HG02970 (cell line): ENCODE results near the gene EXOC6B.

Experiments used
- ATAC-seq: cut with Tn5 transposase; IDR thresholded peaks from one replicate; pipeline ENCODE4 v1.9.1; 2021; ENCODE audit warnings: mild to moderate bottlenecking, moderate library complexity, moderate number of reproducible peaks; ENCODE audit not compliant: unreplicated experiment, low FRiP score

The EXOC6B gene

DNA sequence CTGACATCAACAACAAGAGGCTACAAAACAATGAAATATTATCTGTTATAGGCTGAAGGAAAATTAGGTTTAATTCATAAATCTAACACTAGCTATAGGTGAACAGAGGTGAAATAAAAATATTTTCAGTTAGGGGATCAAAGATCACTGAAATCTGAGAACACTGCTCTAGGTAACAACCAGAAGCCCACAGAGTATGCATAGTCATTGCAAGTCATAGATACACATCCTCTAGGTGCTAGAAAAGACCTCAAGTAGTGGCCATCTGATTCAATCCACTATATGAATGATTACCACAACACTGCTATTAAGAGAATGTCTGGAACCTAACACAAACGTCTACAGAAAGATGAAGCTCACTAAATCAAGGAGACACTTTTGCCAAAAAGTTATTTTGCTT lies 413.6 kb downstream of the EXOC6B start:
- no peak for ATAC-seq

DNA sequence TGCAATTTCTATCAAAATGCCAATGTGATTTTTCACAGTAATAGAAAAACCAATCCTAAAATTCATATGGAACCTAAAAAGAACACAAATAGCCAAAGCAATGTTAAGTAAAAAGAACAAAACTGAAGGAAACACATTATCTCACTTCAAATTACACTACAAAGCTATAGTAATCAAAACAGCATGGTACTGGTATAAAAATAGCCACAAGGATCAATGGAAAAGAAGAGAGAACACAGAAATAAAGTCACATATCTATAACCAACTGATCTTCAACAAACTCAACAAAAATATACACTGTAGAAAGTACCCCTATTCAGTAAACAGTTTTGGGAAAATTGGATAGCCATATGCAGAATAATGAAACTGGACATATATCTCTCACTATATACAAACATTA lies 426.0 kb downstream of the EXOC6B start:
- ATAC-seq: no peak

DNA sequence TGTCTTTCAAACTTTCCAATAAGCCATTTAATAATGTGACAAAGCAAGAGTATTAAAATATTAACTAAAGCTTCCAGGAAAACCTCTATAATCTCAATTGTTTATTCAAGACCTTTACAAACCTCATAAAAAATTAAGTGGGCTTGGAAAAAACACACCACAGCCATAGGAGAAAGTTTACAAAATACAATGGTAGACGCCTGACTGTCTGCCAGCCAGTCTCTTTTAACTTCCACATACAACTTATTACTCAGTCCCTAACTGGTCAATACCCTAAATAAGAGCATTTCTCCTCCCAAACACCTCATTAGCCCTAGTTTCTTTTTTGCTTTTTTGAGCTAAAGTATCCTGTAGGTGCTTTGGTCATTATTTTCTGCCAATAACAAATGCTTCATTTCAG lies 430.7 kb downstream of the EXOC6B start:
- ATAC-seq: no peak

DNA sequence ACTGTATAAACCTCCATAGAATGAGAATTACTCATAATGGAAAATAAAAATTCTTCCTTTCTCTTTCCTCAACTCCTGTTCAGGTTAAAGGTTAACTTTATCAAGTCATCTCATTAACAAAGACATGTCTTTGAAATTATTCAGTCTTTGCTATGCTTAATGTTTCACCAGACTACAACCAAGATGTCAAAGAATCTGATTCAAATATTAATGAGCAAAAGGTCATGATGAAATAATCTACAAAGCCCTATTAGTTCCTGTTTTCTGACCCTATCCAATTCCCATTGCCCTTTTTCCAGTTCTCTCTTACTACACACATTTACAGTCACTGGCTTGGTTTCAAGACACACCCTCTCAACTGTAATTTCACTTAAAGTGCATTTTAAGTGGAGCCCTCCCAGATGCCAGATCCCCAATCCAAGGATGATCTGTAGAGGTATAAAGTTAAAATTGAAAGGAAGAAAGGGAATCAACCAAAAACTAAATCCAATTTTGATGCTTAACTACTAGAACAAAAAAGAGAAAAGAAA lies 431.2 kb downstream of the EXOC6B start:
- no peak for ATAC-seq

DNA sequence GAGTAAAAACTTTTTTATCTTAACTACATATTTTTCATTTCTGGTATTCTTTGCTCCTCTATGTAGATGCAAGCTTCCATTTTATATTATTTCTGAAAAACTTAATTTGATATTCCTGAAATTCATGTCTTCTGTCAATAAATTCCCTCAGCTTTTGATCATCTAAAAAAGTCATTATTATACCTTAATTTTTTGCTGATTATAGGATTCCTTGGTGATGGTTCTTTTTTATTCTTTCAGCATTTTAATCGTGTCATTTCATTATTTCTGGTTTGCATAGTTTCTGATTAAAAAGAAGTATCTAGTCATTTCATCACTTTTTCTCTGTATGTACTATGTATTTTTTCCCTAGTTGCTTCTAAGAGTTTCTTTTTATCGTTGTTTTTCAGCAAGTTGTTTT lies 436.4 kb downstream of the EXOC6B start:
- ATAC-seq: no peak

DNA sequence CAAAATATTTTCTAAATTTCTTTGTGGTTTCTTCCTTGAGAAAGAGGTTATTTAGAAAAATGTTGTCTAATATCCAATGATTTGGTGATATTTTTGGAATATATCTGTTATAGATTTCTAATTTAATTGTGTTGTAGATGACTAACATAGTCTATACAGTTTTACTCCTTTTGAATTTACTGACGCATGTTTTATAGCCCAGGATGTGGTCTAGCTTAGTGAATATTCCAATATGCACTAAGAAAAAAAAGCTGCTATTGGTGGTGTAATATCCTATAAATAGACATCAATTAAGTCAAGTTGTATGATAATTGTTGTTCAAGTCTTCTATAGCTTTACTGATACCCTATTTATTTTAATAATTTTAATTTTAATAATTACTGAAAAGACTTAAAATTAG lies 437.6 kb downstream of the EXOC6B start:
- no peak for ATAC-seq

DNA sequence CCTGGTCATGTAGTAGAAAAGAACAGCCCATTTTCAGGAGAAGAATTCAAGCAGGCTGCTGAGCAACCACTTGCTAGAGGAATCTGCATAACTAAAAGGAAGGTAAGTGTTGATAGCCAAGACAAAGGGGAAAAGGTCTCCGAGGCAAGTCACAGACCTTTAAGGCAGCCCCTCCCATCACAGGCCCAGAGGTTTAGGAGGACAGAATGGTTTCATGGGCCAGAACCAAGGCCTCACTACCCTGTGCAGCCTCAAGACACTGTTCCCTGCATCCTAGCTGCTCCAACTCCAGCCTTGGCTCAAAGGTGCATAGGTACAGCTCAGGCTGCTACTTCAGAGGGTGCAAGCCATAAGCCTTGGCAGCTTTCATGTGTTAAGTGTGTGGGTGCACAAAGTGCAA lies 439.5 kb downstream of the EXOC6B start:
- ATAC-seq: no peak

DNA sequence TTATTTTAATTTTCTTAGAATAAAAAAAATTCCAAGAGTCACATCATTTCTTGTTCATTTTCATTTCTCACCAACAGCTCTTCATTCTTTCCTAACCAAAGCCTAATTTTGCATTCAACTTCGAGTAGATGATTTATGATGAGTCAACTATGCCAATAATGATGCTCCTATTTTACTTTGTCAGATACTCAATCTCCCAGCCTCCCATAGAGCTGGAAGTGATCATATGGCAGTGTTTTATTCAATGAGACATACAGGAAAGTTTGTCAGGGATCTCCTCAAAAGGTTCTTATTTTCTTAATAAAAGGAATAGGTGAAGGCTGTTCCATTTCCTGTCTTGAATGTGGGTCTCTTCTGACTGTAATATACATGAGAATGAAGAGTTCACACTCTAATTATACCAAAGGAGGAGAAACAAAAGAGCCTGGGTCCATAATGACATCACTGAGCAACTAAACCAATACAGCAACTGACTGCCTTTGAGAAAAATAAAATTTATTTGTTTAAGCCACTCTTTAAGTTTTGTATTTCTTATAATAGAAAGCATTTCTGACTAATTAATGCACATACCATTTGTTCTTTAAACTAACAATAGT lies 447.0 kb downstream of the EXOC6B start:
- ATAC-seq: no peak

DNA sequence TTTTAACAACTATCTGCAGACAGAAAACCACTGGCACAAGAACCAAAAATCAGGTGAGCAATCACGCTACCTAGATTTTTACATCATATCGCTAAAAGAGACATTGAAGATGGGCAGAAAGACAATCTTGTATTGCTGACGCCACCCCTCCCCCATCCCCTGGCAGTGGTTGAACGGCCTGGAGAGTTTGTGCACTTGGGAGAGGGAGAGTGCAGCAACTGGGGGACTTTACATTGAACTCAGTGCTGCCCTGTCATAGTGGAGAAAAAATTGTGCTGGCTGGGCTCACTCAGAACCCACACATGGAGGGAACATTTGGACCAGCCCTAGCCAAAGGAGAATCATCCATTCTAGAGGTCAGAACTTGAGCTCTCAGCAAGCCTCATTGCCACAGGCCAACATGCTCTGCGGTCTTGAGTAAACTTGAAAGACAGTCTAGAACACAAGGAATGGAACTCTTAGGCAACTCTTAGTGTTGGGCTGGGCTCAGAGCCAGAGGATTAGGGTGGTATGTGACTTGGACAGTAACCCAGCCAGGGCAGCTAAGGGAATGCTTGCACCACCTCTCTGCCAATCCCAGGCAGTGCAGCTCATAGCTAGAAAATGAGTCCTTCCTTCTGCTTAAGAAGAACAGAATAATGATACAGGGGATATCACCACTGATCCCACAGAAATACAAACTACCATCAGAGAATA lies 458.2 kb downstream of the EXOC6B start:
- ATAC-seq: no peak

DNA sequence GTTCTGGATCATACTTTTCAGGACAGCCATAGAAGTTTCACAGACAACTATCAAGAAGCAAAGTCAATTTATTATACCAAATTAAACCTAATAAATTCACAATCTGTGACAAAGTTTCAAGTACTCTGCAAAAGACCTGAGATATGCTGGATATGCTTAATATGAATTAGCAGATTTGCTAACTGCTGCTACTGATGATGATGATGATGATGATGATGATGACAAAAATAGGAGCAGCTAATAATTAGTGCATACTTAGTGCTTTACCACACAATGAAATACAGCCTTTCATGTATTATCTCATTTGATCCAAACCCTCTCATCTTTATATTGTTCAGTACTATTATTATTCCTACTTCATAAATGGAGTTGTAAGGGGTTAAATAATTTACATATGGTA lies 462.4 kb downstream of the EXOC6B start:
- ATAC-seq: no peak

DNA sequence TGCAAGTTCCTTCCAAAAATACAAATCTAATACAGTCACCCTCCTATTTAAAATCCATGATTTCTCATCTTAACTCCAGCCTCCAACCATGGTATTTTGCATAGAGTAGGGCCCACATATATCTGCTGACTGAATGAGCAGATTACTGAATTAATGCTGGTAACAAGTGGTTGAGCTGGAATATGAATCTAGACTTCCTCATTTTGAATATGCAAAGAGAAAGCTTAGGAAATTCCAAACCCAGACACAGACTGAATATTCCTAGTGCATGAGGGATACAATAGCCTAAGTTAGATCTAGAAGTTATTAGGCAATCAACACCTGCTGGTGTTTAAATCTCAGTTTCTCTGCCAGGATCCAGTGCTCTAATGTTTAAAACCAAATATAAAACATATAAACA lies 463.1 kb downstream of the EXOC6B start:
- no peak for ATAC-seq

DNA sequence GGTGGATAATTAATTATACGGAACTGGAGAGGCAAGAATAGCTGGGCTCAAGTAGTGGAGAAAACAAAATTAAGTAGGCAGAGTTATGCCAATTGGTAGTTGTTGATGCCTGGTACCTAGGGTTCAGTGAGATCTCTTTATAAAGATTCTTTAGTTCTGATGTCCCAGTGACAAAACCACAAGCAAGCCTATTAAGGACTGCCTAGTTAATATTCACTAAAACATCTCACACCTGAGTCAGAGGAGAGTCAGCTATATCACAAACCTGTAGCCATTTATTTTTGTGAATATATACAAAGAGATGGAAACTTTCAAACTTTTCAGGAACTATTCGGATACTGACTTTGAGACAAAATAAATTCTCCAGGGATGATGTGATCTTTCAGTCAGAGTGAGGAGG lies 464.3 kb downstream of the EXOC6B start:
- no peak for ATAC-seq

DNA sequence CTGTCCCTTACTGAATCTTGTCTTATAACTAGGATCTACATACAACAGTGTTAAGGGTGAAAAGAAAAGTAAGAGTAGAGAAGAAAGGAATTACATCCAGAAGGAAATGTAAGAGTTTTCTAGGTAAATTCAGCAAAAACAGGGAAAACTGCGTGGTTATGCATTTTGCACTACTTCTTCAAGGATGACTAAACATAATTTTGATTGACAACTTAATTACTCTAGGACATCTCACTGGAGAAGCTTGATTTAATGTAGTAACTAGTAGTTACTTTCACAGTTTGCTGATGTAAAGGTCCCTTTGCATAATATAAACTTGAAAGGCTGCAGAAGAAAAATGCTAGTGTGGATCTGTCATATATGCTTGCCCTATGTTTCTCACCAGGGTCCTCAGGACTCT lies 464.8 kb downstream of the EXOC6B start:
- ATAC-seq: no peak

DNA sequence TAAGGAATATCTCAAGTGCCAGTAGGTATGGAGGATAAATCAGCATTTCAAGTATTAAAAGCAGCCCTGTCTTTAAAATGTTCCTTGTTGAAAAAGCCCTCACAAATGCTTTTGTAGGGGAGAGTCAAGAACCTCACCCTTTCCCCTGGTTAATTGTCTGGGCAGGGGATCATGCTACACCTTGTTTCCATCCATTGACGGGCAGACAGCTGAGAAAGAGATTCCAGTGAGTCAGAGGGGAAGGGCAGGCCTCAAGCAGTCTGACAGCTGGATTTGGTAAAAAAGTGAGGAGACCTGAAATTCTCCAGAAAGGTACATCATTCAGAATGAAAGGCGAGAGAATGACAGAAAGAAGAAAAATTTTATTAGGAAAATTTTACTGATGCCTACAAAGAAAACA lies 475.0 kb downstream of the EXOC6B start:
- ATAC-seq: no peak

DNA sequence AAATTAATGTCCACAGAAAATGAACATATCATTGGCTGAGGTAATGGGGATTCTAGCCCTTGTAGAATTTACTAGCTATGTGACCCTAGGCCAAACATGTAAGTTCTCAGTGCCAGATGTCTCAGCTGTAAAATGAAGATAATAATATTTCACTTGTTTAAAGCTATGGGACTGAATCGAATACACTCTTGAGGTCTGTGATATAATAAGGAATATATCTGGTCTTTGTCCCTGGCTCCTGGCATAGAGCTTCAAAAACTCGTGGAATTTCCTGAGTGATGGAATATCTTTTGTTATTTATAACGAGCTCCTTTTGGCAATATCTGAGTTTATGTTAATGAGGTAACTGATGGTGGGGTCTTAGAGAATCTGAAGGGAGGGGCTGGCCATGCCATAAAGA lies 476.8 kb downstream of the EXOC6B start:
- ATAC-seq: no peak

DNA sequence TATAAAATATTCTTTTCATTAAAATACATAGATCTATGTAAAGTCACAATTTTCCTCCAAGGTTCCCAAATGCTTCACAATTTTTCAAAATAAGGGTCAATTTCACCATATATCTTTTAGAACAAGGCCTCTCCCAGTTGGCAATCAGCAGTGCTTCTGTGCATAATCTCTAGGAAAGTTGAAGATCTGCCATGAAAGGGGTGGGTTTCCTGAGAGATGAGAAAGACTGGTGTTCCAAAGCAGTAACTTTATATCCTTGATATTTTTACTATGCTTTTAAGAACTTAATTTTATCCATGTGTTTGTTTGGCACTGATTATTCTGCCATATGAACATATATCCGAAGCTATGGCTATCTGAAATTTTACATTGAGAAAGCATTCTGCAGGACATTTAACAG lies 478.8 kb downstream of the EXOC6B start:
- no peak for ATAC-seq

DNA sequence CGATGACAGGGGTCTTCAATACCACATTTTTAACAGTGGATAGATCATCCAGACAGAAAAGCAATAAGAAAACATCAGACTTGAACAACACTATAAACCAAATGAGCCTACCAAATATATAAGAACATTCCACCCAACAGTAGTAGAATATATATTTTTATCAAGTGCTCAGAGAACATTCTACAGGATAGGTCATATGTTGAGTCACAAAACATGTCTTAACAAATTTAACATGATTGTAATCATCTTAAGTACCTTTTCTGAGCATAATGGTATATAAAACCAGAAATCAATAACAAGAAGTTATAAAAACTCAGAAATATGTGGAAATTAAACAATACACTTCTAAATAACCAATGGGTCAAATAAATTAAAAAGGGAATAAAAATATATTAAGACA lies 484.2 kb downstream of the EXOC6B start:
- no peak for ATAC-seq

DNA sequence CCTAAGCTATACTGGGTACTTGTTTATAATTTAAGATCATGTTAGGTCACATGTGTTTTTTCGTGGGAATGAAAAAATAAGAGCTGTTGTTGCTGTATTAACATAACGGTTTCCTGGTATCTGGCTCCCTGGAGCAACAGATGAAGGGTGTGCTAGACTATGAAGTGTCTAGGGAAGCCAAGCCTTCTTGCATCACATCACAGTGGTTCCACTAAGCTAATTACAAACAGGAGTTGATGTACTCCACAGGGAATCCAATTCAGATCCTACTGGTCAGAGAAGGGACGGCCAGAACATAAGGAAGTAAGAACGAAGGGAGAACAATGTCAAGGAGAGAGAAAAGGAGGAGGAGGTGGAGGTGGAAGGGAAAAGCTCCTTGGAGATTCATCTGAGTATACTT lies 485.2 kb downstream of the EXOC6B start:
- ATAC-seq: no peak

DNA sequence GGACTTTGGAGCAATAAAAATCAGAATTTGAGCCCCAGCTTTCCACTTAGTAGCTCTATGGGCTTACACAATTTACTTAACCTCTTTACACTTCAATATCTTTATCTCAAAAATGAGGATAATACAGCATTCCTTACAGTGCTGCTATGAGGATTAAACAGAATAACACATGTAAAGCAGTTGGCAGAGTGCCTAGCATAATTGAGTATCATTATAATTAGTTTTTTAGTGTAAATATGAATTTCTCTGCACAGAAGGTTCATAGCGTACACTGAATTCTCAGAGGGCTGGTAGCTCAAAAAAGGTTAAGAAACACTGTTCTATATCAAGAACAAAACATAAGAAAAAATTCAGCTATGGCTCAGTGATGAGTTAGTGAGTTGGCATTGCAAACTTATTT lies 487.8 kb downstream of the EXOC6B start:
- no peak for ATAC-seq

DNA sequence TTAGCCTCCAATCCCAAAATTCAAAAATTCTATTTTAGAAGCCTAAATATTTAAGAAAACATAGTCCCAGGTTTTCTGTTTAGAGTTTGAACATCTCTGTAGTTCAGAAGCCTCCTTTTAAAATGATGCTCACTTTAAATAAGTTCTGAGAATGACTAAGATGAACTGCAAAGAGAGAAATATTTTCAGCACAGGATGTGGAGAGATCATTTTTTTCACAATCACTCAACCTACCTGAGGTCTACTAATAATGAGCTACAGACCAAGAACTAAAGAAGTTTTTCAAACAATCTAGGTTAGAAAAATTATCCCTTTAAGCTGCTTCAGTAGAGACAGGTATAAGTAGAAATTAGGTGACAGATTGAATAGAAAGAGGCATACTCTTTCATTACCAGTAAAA lies 493.1 kb downstream of the EXOC6B start:
- ATAC-seq: no peak

DNA sequence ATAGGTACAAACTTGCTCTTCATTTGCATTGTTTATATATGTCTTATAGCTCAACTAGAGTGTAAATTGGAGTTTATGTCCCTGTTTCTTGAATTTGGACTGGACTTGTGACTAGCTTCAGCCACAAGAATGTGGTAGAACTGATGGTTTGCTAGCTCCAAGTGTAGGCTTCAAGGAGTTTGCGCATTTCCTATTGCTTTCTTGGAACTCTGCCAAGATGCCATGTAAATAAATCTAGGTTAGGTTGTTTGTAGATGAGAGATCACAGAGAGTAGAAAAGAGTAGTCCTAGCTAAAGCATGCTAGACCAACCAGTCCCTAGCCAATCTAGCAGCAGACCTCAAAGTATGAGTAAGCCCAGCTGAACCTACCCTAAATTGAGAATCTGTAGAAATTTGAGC lies 495.2 kb downstream of the EXOC6B start:
- ATAC-seq: no peak

DNA sequence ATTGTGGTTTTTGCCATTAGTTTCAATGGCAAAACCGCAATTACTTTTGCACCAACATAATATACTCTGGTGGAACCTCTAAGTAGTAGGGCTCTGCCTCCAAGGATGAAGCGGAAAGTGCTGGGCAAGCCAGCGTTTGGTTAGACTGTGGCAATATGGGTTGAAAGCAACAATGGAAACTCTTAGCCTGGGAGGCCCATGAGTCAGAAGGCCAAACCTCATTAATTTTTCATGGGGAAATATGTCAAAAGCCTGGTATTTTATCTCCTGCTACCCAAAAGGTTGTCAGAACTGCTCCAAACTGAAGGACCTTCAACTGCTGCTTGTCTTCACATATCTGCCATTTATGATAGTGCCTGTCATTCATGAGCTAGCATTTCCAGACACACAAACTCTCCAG lies 499.1 kb downstream of the EXOC6B start:
- ATAC-seq: no peak
